MCF 10A (cell line): Measurements from ENCODE around the gene FAM118B. TPM values are rescaled to one million over a fixed set of nuclear protein-coding genes. Genes with fewer than 3 reads are reported as not detected.
"Not testable (repeated sequence)": the region's sequence is repeated elsewhere in the genome, so short reads cannot be mapped to it uniquely, and the experiment has no call there.

Experiments used
- BruUV-seq: library from RNA; stranded (reverse); fragments of 400-500 nt; replicated peaks from 2 replicates; lab custom pipeline; 2021; lab: Mats Ljungman, UMichigan
- CTCF ChIA-PET: fragments of 300-600 bp; sonication (Branson Sonifier 250); formaldehyde crosslinking; extraction: SDS; loops from one replicate; lab custom pipeline; 2021; ENCODE audit warnings: antibody characterized with exemption, inconsistent platforms; lab: Yijun Ruan, JAX
- POLR2A ChIA-PET: fragments of 300-600, 350-650 bp; sonication (Branson Sonifier 250); formaldehyde crosslinking; extraction: SDS; loops from one replicate; lab custom pipeline; 2020; ENCODE audit warnings: antibody characterized with exemption, inconsistent platforms; lab: Yijun Ruan, JAX
- DNase-seq: peaks from one replicate; pipeline ENCODE4 v3.0.0-alpha.2; 2018; ENCODE audit not compliant: unreplicated experiment
- H3K27ac Mint-ChIP-seq: one replicate; pipeline ENCODE4 v1.8.0; 2022; ENCODE audit warnings: mild to moderate bottlenecking, low read depth, mixed read lengths; ENCODE audit not compliant: unreplicated experiment
- H3K27me3 Mint-ChIP-seq: one replicate; pipeline ENCODE4 v1.8.0; 2022; ENCODE audit warnings: mixed read lengths; ENCODE audit not compliant: insufficient read depth, unreplicated experiment
- H3K36me3 Mint-ChIP-seq: one replicate; pipeline ENCODE4 v1.8.0; 2022; ENCODE audit warnings: mild to moderate bottlenecking, moderate library complexity, mixed read lengths; ENCODE audit not compliant: insufficient read depth, unreplicated experiment
- H3K4me1 Mint-ChIP-seq: one replicate; pipeline ENCODE4 v1.8.0; 2022; ENCODE audit warnings: mixed read lengths; ENCODE audit not compliant: insufficient read depth, unreplicated experiment
- H3K4me3 Mint-ChIP-seq: one replicate; pipeline ENCODE4 v1.8.0; 2022; ENCODE audit warnings: mild to moderate bottlenecking, moderate library complexity, mixed read lengths; ENCODE audit not compliant: unreplicated experiment
- H3K9me3 Mint-ChIP-seq: one replicate; pipeline ENCODE4 v1.8.0; 2022; ENCODE audit warnings: mixed read lengths; ENCODE audit not compliant: unreplicated experiment
- CTCF ChIP-seq: fragments of 200-600 bp; IDR thresholded peaks from one replicate; pipeline ENCODE4 v1.8.0; 2022; ENCODE audit warnings: antibody characterized with exemption, mild to moderate bottlenecking; ENCODE audit not compliant: unreplicated experiment
- intact Hi-C: fragments of 100-400 bp; cut with micrococcal nuclease; formaldehyde crosslinking; loops from 2 replicates; pipeline ENCODE4 v1.14.1; 2022
- total RNA-seq: library from RNA; stranded (reverse); gene quantifications from 2 replicates; pipeline ENCODE4 v1.2.3, GENCODE V29; 2022

The FAM118B gene
- total RNA-seq, 1 experiment from 2014 or later, result 8.3 TPM

- H3K27ac Mint-ChIP-seq, result no peak overlapping the region
- ChIA-PET POLR2A (interaction anchor here (1.0 kb wide), 1 partner anchor 10 kb away, joined by 3 read pairs; no protein-coding TSS in a partner anchor), CTCF (interaction anchor here (0.5 kb wide), 1 partner anchor 1911 kb away, joined by 3 read pairs; no protein-coding TSS in a partner anchor)
- intact Hi-C loops, result no loop called here
- no peaks in the 10 kb centered on the region for H3K4me1 Mint-ChIP-seq
- no peak for TF ChIP-seq CTCF
- no TSS peak for BruUV-seq
- H3K27me3 Mint-ChIP-seq, result no peaks in the 10 kb centered on the region
- H3K9me3 Mint-ChIP-seq, result no peaks in the 10 kb centered on the region
- peaks cover 6% of the 10 kb centered on the region for H3K36me3 Mint-ChIP-seq
- DNase-seq, result no peak
- no peak overlapping the region for H3K4me3 Mint-ChIP-seq
These were observed 35.1 kb downstream of the FAM118B start for GRCh38 chr11:126246636-126247035.

DNA sequence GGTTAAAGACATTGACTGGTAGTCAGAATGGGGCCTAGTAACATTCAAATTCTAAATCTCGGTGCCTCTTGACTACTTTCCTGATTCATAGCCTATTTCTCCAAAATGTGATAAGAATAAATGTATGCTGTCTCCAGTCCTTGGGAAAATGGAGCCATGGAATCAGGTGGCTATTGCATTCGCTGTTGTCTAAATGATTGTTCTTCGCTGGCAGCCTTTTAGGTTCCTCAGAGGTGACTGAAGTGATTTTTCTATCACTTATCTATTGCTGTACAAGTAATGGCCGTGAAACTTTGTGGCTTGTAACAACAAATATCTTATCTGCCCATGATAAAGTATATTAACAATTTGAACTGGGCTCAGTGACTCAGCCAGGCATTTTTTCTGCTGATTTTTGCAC is 41.7 kb downstream of the FAM118B start:
- intact Hi-C loops, result no loop called here
- H3K4me1 Mint-ChIP-seq, result no peaks in the 10 kb centered on the region
- H3K36me3 Mint-ChIP-seq, result peaks cover 30% of the 10 kb centered on the region
- no peak for TF ChIP-seq CTCF
- no TSS peak for BruUV-seq
- CTCF ChIA-PET, result no interaction called here
- no peak overlapping the region for H3K4me3 Mint-ChIP-seq
- H3K27me3 Mint-ChIP-seq, result no peaks in the 10 kb centered on the region
- no peak for DNase-seq
- no peak overlapping the region for H3K27ac Mint-ChIP-seq
- no peaks in the 10 kb centered on the region for H3K9me3 Mint-ChIP-seq
- POLR2A ChIA-PET, result no interaction called here

- H3K4me3 Mint-ChIP-seq, result no peak overlapping the region
- ChIA-PET CTCF (interaction anchor here (0.7 kb wide), 1 partner anchor 1373 kb away, joined by 3 read pairs; no protein-coding TSS in a partner anchor), POLR2A (interaction anchor here (2.0 kb wide), 1 partner anchor 13 kb away, joined by 4 read pairs; the partner anchor contains the start of gene SRPRA)
- DNase-seq, result no peak
- BruUV-seq, result no TSS peak
- no peak overlapping the region for H3K27ac Mint-ChIP-seq
- intact Hi-C loops, result no loop called here
- TF ChIP-seq CTCF, result no peak
- H3K27me3 Mint-ChIP-seq, result no peaks in the 10 kb centered on the region
- H3K36me3 Mint-ChIP-seq, result peaks cover 24% of the 10 kb centered on the region
- H3K9me3 Mint-ChIP-seq, result no peaks in the 10 kb centered on the region
- no peaks in the 10 kb centered on the region for H3K4me1 Mint-ChIP-seq
These were observed 43.2 kb downstream of the FAM118B start for GRCh38 chr11:126254819-126255218.

- H3K9me3 Mint-ChIP-seq, H3K4me3 Mint-ChIP-seq, DNase-seq, intact Hi-C loops, H3K27ac Mint-ChIP-seq, H3K27me3 Mint-ChIP-seq, H3K4me1 Mint-ChIP-seq, BruUV-seq: not testable (repeated sequence)
- H3K36me3 Mint-ChIP-seq, result peaks cover 24% of the 10 kb centered on the region
- ChIA-PET POLR2A (interaction anchor here (2.0 kb wide), 1 partner anchor 13 kb away, joined by 4 read pairs; the partner anchor contains the start of gene SRPRA), CTCF (interaction anchor here (0.7 to 1.2 kb wide), 2 partner anchors 36 to 54 kb away, joined by 3 read pairs; no protein-coding TSS in a partner anchor)
These were observed 43.9 kb downstream of the FAM118B start for GRCh38 chr11:126255507-126255906.
